LNCaP clone FGC (cell line): ENCODE results near the gene BDKRB2.

Experiments
- DNase-seq: peaks from one replicate; pipeline ENCODE4 v3.0.0-alpha.2; 2011; ENCODE audit warnings: low read depth
- H3K4me3 ChIP-seq: 2 replicates; pipeline ENCODE4 v1.5.1; 2011; ENCODE audit warnings: mild to moderate bottlenecking, low read depth, low read length, control low read depth
- TF ChIP-seq, protein P1 (sequence below): IDR thresholded peaks from 2 replicates; pipeline ENCODE4 v1.5.1; 2012; ENCODE audit warnings: mild to moderate bottlenecking; ENCODE audit not compliant: control insufficient read depth, insufficient read depth; ENCODE audit errors: extremely low read depth

The BDKRB2 gene

GRCh38 chr14:96231526-96232130 lies 27.0 kb downstream of the BDKRB2 start:
- H3K4me3 ChIP-seq, result no peak overlapping the region
- TF ChIP-seq, protein P1, sequence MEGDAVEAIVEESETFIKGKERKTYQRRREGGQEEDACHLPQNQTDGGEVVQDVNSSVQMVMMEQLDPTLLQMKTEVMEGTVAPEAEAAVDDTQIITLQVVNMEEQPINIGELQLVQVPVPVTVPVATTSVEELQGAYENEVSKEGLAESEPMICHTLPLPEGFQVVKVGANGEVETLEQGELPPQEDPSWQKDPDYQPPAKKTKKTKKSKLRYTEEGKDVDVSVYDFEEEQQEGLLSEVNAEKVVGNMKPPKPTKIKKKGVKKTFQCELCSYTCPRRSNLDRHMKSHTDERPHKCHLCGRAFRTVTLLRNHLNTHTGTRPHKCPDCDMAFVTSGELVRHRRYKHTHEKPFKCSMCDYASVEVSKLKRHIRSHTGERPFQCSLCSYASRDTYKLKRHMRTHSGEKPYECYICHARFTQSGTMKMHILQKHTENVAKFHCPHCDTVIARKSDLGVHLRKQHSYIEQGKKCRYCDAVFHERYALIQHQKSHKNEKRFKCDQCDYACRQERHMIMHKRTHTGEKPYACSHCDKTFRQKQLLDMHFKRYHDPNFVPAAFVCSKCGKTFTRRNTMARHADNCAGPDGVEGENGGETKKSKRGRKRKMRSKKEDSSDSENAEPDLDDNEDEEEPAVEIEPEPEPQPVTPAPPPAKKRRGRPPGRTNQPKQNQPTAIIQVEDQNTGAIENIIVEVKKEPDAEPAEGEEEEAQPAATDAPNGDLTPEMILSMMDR, result no peak
- DNase-seq, result no peak

DNA sequence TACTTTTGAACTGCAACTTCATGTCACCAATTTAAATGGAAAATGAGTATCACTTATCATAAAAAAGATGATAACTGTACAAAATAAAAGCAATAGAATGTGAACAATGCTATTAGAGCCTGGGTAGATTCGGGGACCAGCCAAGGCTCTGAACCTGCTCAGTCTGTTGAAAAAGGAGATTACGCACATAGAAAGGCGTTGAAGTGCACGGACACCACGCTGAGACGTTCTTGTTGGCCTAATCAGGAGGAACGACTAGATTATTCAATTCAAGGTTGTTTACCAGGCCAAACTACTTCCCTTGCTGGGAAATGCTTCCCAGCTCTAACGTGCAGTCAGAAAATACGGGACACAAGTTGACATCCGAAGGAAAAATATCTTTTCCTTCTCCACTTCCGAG lies 27.9 kb downstream of the BDKRB2 start:
- H3K4me3 ChIP-seq, result no peak overlapping the region
- no peak for DNase-seq
- TF ChIP-seq, protein P1, result no peak

GRCh38 chr14:96233661-96234060 lies 29.0 kb downstream of the BDKRB2 start:
- no peak for DNase-seq
- TF ChIP-seq, protein P1, result no peak

GRCh38 chr14:96235426-96235825 lies 30.8 kb downstream of the BDKRB2 start:
- no peak overlapping the region for H3K4me3 ChIP-seq
- TF ChIP-seq, protein P1, result no peak

More at GRCh38 chr14:96233661-96234060, 29.0 kb downstream of the BDKRB2 start:
- no peak overlapping the region for H3K4me3 ChIP-seq

GRCh38 chr14:96237641-96238040 lies 33.0 kb downstream of the BDKRB2 start:
- TF ChIP-seq, protein P1, result no peak
- DNase-seq, result no peak

More at GRCh38 chr14:96235426-96235825, 30.8 kb downstream of the BDKRB2 start:
- DNase-seq, result no peak

GRCh38 chr14:96238676-96239265 lies 34.1 kb downstream of the BDKRB2 start:
- H3K4me3 ChIP-seq, result no peak overlapping the region
- no peak for DNase-seq
- TF ChIP-seq, protein P1, result no peak

More at GRCh38 chr14:96237641-96238040, 33.0 kb downstream of the BDKRB2 start:
- H3K4me3 ChIP-seq, result no peak overlapping the region

DNA sequence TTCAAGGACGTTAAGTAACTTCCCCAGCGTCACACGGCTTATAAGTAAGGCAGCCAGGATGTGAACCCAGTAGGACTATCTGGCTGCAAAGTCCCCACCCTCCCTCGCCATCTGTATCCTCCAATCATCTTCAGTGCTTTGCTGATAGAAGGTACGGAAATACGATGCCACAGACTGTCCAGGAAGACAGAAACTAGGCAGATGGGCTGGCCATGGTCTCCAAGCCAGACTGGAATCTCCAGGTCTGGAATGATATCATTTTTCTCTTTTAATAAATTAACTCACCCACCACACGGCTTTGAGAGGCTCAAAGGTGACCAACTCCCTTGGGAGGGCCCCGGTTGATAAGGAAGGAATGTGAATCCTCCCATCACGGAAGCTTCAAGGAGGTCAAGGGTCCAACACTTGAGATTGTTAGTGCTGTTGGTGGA lies 35.1 kb downstream of the BDKRB2 start:
- H3K4me3 ChIP-seq, result no peak overlapping the region
- no peak for DNase-seq
- TF ChIP-seq, protein P1, result no peak
